GM21381 (cell line): ENCODE results near the gene ALDH3B1.

ENCODE experiments used
- ATAC-seq: cut with Tn5 transposase; IDR thresholded peaks from one replicate; pipeline ENCODE4 v1.9.1; 2021; ENCODE audit warnings: mild to moderate bottlenecking, moderate library complexity; ENCODE audit not compliant: unreplicated experiment

ALDH3B1 gene

DNA sequence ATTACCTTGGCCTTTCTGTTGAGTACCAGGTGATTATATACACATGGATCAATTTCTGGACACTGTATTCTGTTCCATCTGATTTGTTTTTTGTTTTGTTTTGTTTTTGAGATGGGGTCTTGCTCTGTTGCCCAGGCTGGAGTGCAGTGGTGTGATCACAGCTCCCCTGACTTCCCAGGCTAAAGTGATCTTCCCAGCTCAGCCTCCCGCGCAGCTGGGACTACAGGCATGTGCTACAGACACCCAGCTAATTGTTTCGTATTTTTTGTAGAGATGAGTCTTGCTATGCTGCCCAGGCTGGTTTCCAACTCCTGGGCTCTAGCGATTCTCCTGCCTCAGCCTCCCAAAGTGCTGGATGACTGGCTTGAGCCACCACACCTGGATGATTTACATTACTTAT, 47.7 kb downstream of the ALDH3B1 start:
- no peak for ATAC-seq

DNA sequence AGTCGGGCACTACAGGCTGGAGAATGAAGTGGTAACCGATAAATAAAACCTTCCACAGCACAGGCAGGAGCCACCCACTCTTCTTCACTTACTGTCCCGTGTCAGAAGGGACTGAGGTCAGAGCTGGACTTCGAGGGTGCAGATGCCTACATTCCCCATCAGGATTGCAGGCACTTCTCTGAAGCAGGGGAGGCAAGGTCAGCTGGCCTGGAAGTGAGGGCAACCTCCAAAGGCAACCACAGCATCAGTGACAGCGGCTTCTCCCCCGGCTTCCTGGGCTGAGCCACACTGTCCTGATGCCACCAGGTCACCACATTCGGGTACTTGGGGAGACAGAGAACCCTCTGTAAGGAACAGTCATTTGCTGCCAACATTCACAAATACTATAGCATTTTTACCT, 51.4 kb downstream of the ALDH3B1 start:
- no peak for ATAC-seq

DNA sequence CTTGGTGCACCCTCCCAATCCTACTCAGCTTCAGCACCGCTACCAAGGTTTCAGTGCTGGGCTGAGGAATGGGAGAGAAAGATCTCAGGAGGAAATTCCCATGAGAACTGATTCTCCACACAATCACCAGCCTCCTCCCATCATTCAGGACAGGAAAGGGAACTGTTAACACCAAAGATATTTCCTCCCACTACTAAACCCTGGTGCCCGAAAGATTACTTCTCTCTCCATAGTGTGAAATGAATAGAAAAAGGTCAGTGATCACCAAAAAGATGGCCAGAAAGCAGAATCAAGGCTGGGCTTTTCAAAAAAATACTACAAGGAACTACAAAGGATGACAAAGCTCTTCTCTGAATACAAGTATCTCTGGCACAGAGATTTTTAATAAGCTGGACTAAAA, 54.8 kb downstream of the ALDH3B1 start:
- no peak for ATAC-seq

DNA sequence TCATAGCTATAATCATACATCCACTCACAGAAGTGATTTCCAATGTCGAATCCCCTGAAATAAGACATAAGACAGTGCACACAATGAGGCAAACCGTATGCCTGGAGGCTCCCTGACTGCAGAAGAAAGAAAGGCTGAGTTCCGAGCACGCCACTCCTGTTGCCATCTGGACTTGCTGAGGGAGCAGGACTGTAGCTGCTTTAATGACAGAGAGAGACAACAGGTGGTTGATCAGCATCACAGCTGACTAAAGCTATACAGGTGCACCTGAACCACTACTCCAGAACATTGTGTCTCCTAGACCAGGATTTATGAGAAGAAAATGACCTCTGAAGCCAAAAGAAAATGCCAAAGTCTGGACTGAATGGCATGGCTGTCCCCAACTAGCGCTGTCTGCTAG, 55.7 kb downstream of the ALDH3B1 start:
- ATAC-seq: no peak

DNA sequence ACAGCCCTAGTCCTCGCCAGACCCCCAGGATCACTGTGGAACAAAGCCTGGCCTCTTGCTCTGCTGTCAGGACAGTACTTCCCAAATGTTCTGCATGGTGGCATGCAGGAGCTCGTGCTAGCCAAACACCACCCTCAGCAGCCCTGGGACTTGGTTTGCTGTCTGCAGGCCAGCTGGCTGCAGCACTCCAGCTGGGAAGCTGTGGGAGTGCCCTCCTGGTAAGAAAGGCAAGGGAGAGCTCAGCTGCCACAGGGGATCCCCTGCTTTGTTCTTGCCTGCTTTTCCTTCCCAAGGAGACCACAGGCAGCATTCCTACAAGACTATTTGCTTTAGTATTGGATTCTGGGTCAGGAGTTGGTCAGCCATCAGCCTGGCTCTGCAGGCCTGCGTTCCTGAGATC, 56.6 kb downstream of the ALDH3B1 start:
- no peak for ATAC-seq

DNA sequence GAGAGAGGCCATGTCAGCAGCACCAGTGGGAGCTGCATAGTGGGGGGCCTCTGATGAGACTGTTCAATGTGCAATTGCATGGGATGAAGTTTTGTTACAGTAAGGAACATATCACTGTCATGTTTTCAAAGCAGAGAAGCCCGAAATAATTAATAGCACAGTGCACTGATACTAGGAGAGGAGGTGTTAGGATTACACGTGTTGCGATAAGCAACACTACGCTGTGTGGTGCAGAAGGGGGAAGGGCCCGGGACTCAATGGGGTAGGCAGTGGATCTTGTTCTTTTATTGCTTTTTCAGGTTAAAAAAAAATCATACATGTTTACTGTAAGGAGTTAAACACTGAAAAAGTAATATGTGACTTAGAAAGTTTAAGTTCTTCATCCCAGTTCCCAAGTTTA, 57.9 kb downstream of the ALDH3B1 start:
- no peak for ATAC-seq

DNA sequence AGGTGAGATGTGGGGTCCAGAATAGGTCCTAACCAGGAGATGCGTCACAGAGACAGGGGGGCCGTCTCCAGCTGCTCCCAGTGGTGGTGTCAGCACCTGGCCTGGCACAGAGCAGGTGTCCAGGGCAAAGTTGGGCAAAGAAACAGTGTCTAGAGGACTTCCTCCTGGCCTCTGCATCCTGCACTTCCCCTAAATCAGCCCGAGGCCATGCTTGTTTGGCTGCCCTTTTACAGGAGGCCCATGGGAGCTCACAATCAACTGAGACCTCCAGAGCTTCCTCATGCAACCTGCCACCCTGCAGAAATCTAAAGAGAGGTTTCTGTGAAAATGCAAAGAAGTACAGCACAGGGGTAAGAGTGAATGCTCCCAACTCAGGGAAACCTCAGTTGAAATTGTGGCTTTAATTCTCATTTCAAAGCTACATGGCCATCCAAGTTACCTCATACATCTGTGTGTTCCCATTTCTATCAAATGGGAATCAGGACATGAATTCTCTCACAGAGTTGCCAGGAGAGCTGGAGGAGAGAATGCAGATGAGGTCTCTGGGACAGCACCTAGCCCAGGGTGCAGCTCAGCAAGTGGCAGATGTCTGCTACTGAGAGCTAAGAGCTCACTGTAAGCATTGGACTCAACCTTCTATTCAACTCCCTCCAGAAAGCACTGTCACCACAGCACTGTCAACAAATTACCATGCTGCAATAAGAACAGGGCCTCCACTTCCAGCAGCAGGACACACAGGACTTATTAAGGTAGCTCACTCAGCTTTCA, 61.3 kb downstream of the ALDH3B1 start:
- ATAC-seq: no peak

DNA sequence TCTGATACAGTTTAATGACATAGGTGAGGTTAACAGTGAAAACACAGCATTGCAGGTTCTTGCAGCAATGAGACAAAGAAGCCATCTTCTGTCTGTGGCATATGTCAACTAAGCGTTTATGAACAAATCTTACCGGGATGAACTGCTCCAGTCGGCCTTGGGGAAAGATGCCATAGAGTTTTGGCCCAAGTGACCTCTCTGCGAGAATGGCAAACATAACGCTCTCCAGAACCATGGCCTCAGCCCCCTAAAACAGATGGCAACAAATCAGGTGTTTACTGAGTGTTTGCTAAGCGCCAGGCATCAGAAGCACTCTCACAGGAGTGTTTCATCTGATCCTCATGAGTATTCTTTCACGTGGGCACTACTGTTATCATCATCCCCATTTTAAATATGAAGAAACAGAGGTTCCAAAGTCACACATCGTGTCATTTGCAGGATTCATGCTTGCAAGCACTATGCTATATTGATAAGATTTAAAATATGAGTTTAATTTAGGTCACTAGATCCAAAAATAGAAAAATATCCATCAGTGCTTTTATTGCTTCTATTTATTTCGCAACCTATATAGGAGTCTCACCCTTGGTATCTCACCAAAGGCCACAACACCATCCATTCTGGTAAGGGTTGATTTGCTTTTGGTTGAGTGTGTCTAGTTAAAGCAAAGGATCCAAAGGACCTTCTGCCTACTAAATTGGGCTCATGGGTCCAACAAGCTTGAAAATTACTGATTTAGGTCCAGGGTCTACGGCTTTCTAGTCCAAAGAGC, 64.6 kb downstream of the ALDH3B1 start:
- no peak for ATAC-seq

DNA sequence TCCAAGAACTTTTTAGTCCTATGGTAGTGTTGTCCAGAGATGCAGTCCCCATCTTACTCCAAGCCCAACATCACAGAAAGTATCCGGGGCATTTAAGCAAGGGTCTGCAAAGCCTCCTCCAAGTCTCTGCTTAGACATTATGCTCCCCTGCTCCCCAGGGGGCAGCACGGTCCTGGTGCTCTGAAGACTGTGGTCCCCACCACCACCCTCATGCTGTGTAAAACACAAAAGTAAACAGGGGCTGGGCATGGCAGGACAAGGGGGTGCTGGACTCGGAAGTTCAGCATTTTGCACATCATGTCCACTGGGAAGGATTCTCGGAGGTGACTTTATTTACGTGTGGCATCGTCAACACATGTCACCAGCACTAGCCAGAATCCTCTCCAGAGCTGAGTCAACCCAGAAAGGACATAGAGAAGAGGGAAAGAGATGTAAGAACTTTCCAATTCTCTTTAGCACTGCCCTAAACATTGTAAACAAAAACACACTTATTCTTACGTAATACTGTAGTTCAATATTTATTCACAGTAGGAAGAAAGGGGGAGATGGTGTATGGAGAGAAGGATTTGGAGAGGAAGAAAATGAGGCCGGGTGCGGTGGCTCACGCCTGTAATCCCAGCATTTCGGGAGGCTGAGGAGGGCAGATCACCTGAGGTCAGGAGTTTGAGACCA, 66.4 kb downstream of the ALDH3B1 start:
- ATAC-seq: no peak

DNA sequence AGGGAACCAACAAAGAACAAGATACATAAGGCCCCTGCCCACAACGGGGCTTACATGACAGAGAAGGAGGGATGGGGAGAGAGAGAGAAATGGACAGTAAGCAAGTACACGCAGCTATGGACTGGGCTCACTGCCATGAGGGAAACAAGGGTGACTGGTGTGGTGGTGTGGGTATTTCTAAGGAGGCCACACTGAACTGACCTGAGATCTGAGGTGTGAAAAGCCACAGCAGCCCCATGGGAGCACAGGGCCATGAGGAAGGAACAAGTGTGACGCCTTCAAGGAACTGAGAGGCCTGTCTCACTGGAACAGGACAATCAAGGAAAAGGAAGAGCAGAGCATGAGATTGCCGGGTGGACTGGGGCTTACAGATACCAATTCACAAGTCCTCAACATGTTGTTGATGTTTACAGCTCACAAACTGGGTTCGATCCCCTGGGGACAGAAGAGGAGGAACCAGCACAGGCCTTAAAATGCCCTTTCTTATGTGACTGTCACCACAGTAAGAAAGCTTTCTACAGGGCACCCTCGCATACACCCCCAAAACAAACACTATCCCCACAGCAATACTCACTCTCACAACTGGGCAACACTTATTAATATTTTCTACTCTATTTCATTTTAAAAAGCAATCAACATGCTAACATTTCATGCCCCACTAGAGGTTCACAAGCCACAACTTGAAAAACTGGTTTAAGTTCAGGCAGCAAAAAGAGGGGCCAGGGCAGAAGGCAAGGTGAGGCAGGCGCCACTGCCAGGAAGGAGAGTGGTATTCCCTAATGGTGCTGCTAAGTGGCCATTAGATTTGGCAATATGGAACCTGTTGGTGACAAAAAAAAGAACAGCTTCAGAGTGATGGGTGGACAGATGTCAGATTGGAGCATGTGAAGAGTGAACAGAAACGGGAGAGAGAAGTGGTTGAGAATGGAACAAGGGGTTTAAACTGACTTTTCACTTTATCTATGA, 67.8 kb downstream of the ALDH3B1 start:
- peak; percentile 79 for ATAC-seq
